Tibial nerve (tissue), 4 donors: Measurements from ENCODE around the gene CMC2. TPM values are rescaled to one million over a fixed set of nuclear protein-coding genes. Genes with fewer than 3 reads are reported as not detected.

Experiments used
- DNase-seq, 2 donors: peaks; one replicate each; pipeline ENCODE4 v3.0.0-alpha.2; 2019; ENCODE audit warnings: low spot score in 2 of 2
- H3K27ac ChIP-seq, 4 donors: fragments of 200-600 bp; sonication (generic) in 3 of 4; one replicate each; pipeline ENCODE4 v1.5.1; 2017 to 2019; ENCODE audit warnings: mild to moderate bottlenecking in 1 of 4
- H3K27me3 ChIP-seq, 2 donors: fragments of 200-600 bp; sonication (generic) in 1 of 2; one replicate each; pipeline versions ENCODE4 v1.5.1 to v1.6.0; 2017 to 2019
- H3K36me3 ChIP-seq, 3 donors: fragments of 200-600 bp; sonication (generic); one replicate each; pipeline ENCODE4 v1.5.1; 2018 to 2019
- H3K4me1 ChIP-seq, 4 donors: fragments of 200-600 bp; sonication (generic) in 3 of 4; one replicate each; pipeline ENCODE4 v1.5.1; 2017 to 2019
- H3K4me3 ChIP-seq, 4 donors: fragments of 200-600 bp; sonication (generic) in 3 of 4; one replicate each; pipeline ENCODE4 v1.5.1; 2017 to 2019; ENCODE audit warnings: mild to moderate bottlenecking in 1 of 4, moderate library complexity in 1 of 4
- H3K9me3 ChIP-seq, 4 donors: fragments of 200-600 bp; sonication (generic) in 3 of 4; one replicate each; pipeline ENCODE4 v1.5.1; 2017 to 2019
- EP300 ChIP-seq, 2 donors: sonication (generic); formaldehyde crosslinking; IDR thresholded peaks; one replicate each; pipeline ENCODE4 v1.6.1; 2017; ENCODE audit warnings: antibody characterized with exemption in 2 of 2, mild to moderate bottlenecking in 1 of 2
- POLR2A ChIP-seq, 2 donors: fragments of 450-650 bp; IDR thresholded peaks; one replicate each; pipeline ENCODE4 v1.6.1; 2017; ENCODE audit warnings: antibody characterized with exemption in 2 of 2, mild to moderate bottlenecking in 2 of 2, moderate library complexity in 2 of 2
- WGBS, 2 donors: methylation state at CpG; one replicate each; pipeline ENCODE4 v1.1.5; 2018; 5-methylcytosine and 5-hydroxymethylcytosine counted together
- total RNA-seq, 4 donors: library from RNA; depleted of rRNA; stranded (reverse); fragments of >200 nt; gene quantifications; one replicate each; pipeline ENCODE4 v1.1.0, GENCODE V29; 2016
- TF ChIP-seq, protein P1 (sequence below), 5 experiments: fragments of 200-600 bp in 3 of 5; fragments of 450-650 bp in 2 of 5; sonication (generic) in 3 of 5; IDR thresholded peaks; one replicate each; pipeline ENCODE4 v1.5.1; 2016 to 2019; ENCODE audit warnings: antibody characterized with exemption in 5 of 5, mild to moderate bottlenecking in 3 of 5, moderate library complexity in 2 of 5

The CMC2 gene
- total RNA-seq, 4 donors from 2014 or later, result 20.0 to 38.7 (median 35.2) TPM

DNA sequence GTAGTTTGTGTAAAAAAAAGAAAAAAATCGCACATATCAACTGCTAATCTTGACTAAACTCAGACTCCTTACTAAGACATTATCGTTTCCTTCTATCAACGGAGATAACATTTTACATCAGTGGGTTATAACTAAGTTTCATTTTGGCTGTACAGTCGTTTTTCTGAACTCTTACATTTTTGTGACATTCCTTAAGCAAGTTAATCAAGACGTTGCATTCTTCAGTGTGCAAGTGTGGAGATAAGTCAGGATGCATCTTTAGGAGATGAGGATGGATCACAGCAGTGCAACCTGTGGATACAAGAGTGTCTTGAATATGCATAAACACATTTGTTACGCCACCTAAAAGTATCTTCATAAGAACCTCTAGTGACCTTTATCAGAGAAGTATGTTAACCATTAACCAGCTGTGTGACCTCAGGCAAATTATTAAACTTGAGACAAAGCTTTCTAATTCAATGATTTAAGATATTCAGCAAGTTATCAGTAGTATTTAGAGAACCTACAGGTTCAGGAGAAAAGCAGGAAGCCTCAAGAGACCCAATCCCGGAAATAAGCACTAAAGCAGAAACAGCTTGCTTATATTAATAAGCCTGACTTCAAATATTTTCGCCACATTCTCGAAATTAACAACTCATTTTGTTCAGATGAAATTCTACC lies 9.4 kb downstream of the CMC2 start:
- H3K27ac ChIP-seq, result peak overlapping the region in 1 of 4 donors; percentile 60
- WGBS, 2 donors, result 28 to 34% methylated on average over 9 of the region's 9 CpGs
- H3K36me3 ChIP-seq, result no peaks in the 10 kb centered on the region
- TF ChIP-seq, protein P1, sequence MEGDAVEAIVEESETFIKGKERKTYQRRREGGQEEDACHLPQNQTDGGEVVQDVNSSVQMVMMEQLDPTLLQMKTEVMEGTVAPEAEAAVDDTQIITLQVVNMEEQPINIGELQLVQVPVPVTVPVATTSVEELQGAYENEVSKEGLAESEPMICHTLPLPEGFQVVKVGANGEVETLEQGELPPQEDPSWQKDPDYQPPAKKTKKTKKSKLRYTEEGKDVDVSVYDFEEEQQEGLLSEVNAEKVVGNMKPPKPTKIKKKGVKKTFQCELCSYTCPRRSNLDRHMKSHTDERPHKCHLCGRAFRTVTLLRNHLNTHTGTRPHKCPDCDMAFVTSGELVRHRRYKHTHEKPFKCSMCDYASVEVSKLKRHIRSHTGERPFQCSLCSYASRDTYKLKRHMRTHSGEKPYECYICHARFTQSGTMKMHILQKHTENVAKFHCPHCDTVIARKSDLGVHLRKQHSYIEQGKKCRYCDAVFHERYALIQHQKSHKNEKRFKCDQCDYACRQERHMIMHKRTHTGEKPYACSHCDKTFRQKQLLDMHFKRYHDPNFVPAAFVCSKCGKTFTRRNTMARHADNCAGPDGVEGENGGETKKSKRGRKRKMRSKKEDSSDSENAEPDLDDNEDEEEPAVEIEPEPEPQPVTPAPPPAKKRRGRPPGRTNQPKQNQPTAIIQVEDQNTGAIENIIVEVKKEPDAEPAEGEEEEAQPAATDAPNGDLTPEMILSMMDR (IDR thresholded peaks at IDR 0.05), result no peak
- TF ChIP-seq POLR2A (IDR thresholded peaks at IDR 0.05) (no peak), EP300 (IDR thresholded peaks at IDR 0.05) (no peak)
- no peak for DNase-seq
- H3K4me3 ChIP-seq, result peak overlapping the region in 2 of 4 donors; percentile 15 to 26
- no peaks in the 10 kb centered on the region for H3K27me3 ChIP-seq
- peaks cover 0 to 12% (median 2%) of the 10 kb centered on the region in 4 donors for H3K4me1 ChIP-seq
- H3K9me3 ChIP-seq, result no peaks in the 10 kb centered on the region

DNA sequence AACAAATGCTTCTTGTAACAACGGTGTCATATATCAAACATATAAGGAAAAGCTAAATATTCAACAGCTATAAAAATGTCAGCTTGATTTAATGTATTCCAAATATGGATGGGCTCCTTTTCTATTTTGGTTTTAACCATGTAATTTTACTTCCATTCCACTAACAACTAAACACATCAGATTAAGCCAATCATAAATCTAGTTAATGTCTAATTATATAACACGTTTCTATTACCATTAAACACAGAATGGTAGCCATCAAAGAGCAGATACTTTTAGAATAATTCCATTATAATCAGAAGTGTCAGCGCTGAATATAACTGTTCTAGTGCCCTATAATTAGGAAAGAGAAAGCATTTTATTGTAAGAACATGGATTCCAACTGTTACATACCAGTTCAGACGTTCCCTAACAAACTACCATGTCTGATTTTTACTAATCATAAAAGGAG lies 10.0 kb downstream of the CMC2 start:
- Histone ChIP-seq H3K36me3 (no peaks in the 10 kb centered on the region), H3K9me3 (no peaks in the 10 kb centered on the region), H3K4me3 (peak overlapping the region in 2 of 4 donors; percentile 15 to 26), H3K4me1 (peaks cover 0 to 12% (median 2%) of the 10 kb centered on the region in 4 donors), H3K27me3 (no peaks in the 10 kb centered on the region), H3K27ac (peak overlapping the region in 1 of 4 donors; percentile 60)
- no peak for DNase-seq
- 32 to 34% methylated on average over 4 of the region's 4 CpGs for WGBS, 2 donors
- no peak for TF ChIP-seq EP300 (IDR thresholded peaks at IDR 0.05)
- TF ChIP-seq POLR2A (IDR thresholded peaks at IDR 0.05), result no peak
- TF ChIP-seq, protein P1 (IDR thresholded peaks at IDR 0.05), result no peak

DNA sequence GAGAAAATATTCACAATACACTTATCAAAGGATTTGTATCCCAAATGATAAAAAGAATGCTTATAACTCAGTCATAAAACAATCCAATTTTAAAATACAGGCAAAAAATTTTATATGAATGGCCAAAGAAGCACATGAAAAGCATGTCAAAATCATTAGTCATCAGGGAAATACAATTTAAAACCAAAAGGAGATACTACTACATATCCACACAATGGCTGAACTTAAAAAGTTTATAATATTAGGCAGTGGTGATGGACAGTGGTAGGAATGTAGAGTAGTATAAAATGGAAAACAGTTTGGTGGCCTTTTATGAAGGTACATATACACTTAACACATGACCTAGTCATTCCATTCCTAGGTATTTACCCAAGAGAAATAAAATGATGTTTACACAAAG lies 12.2 kb downstream of the CMC2 start:
- Histone ChIP-seq H3K27ac (no peak overlapping the region), H3K9me3 (no peaks in the 10 kb centered on the region), H3K4me1 (peaks cover 0 to 12% (median 2%) of the 10 kb centered on the region in 4 donors), H3K36me3 (no peaks in the 10 kb centered on the region), H3K4me3 (no peak overlapping the region), H3K27me3 (no peaks in the 10 kb centered on the region)
- DNase-seq, result no peak
- no peak for TF ChIP-seq POLR2A (IDR thresholded peaks at IDR 0.05)
- TF ChIP-seq EP300 (IDR thresholded peaks at IDR 0.05), result no peak
- TF ChIP-seq, protein P1 (IDR thresholded peaks at IDR 0.05), result no peak

DNA sequence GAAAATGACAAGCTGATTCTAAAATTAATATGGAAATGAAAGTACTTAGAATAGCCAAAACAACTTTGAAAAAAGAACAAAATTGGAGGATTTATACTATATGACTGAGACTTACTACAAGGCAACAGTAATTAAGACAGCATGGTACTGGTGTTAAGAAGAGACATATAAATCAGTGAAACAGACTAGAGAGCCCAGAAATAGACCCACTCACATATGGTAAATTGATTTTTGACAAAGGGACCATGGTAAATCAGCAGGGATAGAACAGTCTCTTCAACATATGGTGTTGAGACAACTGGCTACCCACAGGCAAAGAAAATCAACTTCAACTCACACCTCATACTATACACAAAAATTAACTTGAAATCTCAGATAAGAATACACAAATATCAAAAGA lies 12.9 kb downstream of the CMC2 start:
- no peaks in the 10 kb centered on the region for H3K27me3 ChIP-seq
- TF ChIP-seq EP300 (IDR thresholded peaks at IDR 0.05), result no peak
- TF ChIP-seq, protein P1 (IDR thresholded peaks at IDR 0.05), result no peak
- TF ChIP-seq POLR2A (IDR thresholded peaks at IDR 0.05), result no peak
- no peaks in the 10 kb centered on the region for H3K36me3 ChIP-seq
- DNase-seq, result no peak
- no peaks in the 10 kb centered on the region for H3K9me3 ChIP-seq
- H3K4me3 ChIP-seq, result no peak overlapping the region
- peaks cover 0 to 12% (median 2%) of the 10 kb centered on the region in 4 donors for H3K4me1 ChIP-seq
- peak overlapping the region in 2 of 4 donors; percentile 41 to 77 for H3K27ac ChIP-seq

DNA sequence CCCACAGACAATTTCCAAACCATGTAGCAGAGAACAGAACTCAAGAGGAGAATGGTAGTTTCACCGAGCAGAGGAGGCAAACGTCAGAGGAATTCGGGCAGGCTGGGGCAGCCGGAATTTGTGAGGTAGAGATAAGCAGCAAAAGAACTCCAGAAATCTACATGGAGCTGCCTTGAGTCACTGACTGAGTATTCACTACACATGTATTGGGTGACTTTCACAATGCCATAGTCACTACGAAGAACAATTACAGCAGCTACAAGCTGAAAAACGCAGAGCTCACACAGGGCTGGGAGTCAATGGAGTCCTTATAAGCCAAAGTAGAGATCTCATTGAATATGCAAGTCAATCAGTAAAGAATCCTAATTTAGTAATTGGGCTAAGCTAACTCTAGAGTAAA lies 13.4 kb downstream of the CMC2 start:
- Histone ChIP-seq H3K27ac (peak overlapping the region in 2 of 4 donors; percentile 41 to 77), H3K9me3 (no peaks in the 10 kb centered on the region), H3K27me3 (no peaks in the 10 kb centered on the region), H3K4me1 (peaks cover 0 to 12% (median 2%) of the 10 kb centered on the region in 4 donors), H3K4me3 (no peak overlapping the region), H3K36me3 (no peaks in the 10 kb centered on the region)
- WGBS, 2 donors, result 49 to 54% methylated on average over 6 of the region's 6 CpGs
- no peak for DNase-seq
- TF ChIP-seq EP300 (IDR thresholded peaks at IDR 0.05), result no peak
- TF ChIP-seq POLR2A (IDR thresholded peaks at IDR 0.05), result no peak
- TF ChIP-seq, protein P1 (IDR thresholded peaks at IDR 0.05), result no peak
